SH-SY5Y (cell line): Measurements from ENCODE around the gene TSKS.

Experiments
- GATA2 ChIP-seq: IDR thresholded peaks from 2 replicates; pipeline ENCODE4 v1.6.1; 2011; ENCODE audit warnings: mild to moderate bottlenecking, low read depth, low read length
- GATA3 ChIP-seq: IDR thresholded peaks from 2 replicates; pipeline ENCODE4 v1.6.1; 2011; ENCODE audit warnings: low read depth, mild to moderate bottlenecking, low read length, moderate library complexity

DNA sequence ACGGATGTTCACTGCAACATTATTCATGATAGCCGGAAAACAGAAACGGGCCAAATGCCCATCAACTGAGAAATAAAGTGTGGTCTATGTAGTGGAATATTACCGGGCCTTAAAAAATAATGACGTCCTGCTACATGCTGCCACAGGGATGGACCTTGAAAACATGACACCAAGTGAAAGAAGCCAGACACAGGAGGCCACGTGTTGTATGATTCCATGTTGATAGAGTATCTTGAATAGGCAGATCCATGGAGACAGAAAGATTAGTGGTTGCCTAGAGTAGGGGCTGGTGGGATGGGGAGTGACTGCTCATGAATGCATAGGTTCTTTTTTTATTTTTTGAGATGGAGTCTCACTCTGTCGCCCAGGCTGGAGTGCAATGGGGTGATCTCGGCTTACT is 7.4 kb upstream of the TSKS start:
- TF ChIP-seq GATA3 (no peak), GATA2 (no peak)
